ENCODE results near the gene RBM20. TPM values are rescaled to one million over a fixed set of nuclear protein-coding genes. Genes with fewer than 3 reads are reported as not detected.
A peak's percentile ranks its signal among the peaks of the same experiment; 100 is the strongest.
"Not testable (repeated sequence)": the region's sequence is repeated elsewhere in the genome, so short reads cannot be mapped to it uniquely, and the experiment has no call there.

RBM20 gene
- total and polyA plus RNA-seq, 2 of the 4 experiments (the other 2 are of a cell fraction): under 0.01 to 0.15 TPM

DNA sequence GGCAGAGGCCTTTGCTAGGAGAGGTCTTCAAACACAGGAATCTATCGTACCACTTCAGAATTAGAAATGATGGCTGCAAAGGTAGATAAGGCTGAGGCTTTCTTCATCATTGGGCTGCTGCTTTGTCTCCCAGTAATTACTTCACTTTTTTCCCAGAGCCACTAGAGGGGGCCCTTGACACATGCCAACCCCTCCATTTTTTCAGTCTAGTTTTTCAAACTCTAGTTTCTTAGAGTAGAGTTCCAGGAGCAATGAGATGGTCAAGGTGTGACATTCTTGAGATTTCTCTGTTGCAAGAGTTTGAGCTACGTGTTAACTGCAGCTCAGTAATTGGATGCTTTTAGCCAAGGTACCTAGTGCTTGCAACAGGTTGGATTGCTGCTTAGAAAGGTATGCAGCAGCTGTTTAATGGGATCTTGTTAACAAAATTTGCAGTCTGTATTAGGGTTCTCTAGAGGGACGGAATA lies 33.8 kb upstream of the RBM20 start:
- Histone ChIP-seq H3K4ac (ENCODE audit: low read depth, low read length) (no peak overlapping the region), H3K36me3 (ENCODE audit: control insufficient read depth, insufficient read depth, low read length) (peaks cover 5% of the 10 kb centered on the region), H3K4me2 (ENCODE audit: low read depth, low read length) (no peak overlapping the region), H2AK5ac (ENCODE audit: low read depth, low read length) (no peak overlapping the region), H2AK9ac (replicated peaks; ENCODE audit: low read depth, low read length, poor library complexity) (no peak overlapping the region), H2BK20ac (ENCODE audit: low read depth, low read length) (no peak overlapping the region), H4K5ac (ENCODE audit: low read depth, low read length) (no peak overlapping the region), H3K23ac (ENCODE audit: low read depth, low read length) (no peak overlapping the region), H2BK120ac (ENCODE audit: low read depth, low read length) (no peak overlapping the region), H2AFZ (replicated peaks; ENCODE audit: low read length, poor library complexity) (no peak overlapping the region), H2BK5ac (ENCODE audit: low read depth, low read length, poor library complexity, severe bottlenecking) (no peak overlapping the region), H3K4me1 (ENCODE audit: control insufficient read depth, insufficient read depth, low read length) (peaks cover 6% of the 10 kb centered on the region), H3K9me3 (ENCODE audit: control insufficient read depth, insufficient read depth, low read length) (no peaks in the 10 kb centered on the region), H3K56ac (ENCODE audit: extremely low read depth, insufficient read depth, low read length) (no peak overlapping the region), H3K9me1 (ENCODE audit: insufficient read depth, low read length) (no peaks in the 10 kb centered on the region), H4K20me1 (ENCODE audit: insufficient read depth, low read length) (no peaks in the 10 kb centered on the region), H3K9ac (ENCODE audit: low read depth, low read length) (no peak overlapping the region), H3K27ac (ENCODE audit: insufficient read depth, low read length) (no peak overlapping the region), H2BK15ac (ENCODE audit: low read depth, low read length) (no peak overlapping the region), H3K18ac (ENCODE audit: low read depth, low read length) (no peak overlapping the region), H3K27me3 (ENCODE audit: control insufficient read depth, insufficient read depth, low read length) (peaks cover 11% of the 10 kb centered on the region), H3K14ac (replicated peaks; ENCODE audit: low read depth, low read length) (no peak overlapping the region), H4K8ac (ENCODE audit: low read depth in 2 of 2, low read length in 2 of 2) (no peak overlapping the region), H4K91ac (ENCODE audit: insufficient read depth, low read depth, low read length) (no peak overlapping the region), H3K4me3 (ENCODE audit: insufficient read depth, low read depth, low read length) (no peak overlapping the region), H3K79me1 (ENCODE audit: low read depth in 1 of 2, low read length in 2 of 2) (no peaks in the 10 kb centered on the region)
- intact Hi-C loops (cut with micrococcal nuclease): loop anchor here (1.0 to 5.0 kb wide), 7 partner anchors 62 to 1530 kb away; partner anchors contain the start of gene PDCD4
- 20% methylated on average over 2 of the region's 3 CpGs; no CpG with 5 or more reads in 1 of the 2 experiments for WGBS, 2 experiments (ENCODE audit: extremely low coverage in 2 of 2, insufficient read length in 1 of 2)
- DNase-seq: peak; percentile 49
- TF ChIP-seq, protein P1, sequence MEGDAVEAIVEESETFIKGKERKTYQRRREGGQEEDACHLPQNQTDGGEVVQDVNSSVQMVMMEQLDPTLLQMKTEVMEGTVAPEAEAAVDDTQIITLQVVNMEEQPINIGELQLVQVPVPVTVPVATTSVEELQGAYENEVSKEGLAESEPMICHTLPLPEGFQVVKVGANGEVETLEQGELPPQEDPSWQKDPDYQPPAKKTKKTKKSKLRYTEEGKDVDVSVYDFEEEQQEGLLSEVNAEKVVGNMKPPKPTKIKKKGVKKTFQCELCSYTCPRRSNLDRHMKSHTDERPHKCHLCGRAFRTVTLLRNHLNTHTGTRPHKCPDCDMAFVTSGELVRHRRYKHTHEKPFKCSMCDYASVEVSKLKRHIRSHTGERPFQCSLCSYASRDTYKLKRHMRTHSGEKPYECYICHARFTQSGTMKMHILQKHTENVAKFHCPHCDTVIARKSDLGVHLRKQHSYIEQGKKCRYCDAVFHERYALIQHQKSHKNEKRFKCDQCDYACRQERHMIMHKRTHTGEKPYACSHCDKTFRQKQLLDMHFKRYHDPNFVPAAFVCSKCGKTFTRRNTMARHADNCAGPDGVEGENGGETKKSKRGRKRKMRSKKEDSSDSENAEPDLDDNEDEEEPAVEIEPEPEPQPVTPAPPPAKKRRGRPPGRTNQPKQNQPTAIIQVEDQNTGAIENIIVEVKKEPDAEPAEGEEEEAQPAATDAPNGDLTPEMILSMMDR (conservative IDR thresholded peaks at IDR 0.05; ENCODE audit: low read depth, low read length): peak; percentile 91
- TF ChIP-seq MXI1 (IDR thresholded peaks at IDR 0.05; ENCODE audit: borderline replicate concordance, low read depth, low read length) (no peak), SMC3 (IDR thresholded peaks at IDR 0.05; ENCODE audit: low read depth, low read length) (peak; percentile 86), CEBPB (IDR thresholded peaks at IDR 0.05; ENCODE audit: low read depth, low read length) (0 out of 2 replicates have a peak, but pooled peaks have one; percentile 5), RAD21 (IDR thresholded peaks at IDR 0.05; ENCODE audit: low read length) (peak; percentile 94), FOS (IDR thresholded peaks at IDR 0.05; ENCODE audit: low read depth, low read length) (no peak)
- BruUV-seq (replicated peaks): no TSS peak
- dilution Hi-C loops (cut with HindIII; ENCODE audit: low sequenced_read_pairs, unreplicated experiment): no loop called here
- ChIA-PET CTCF (interaction anchor here (0.5 to 1.8 kb wide), 6 partner anchors 14 to 219 kb away, joined by 3 to 12 read pairs (median 3); no protein-coding TSS in a partner anchor), POLR2A (ENCODE audit: unreplicated experiment) (no interaction called here)
- in situ Hi-C loops (cut with MboI; ENCODE audit: low sequenced_read_pairs): loop anchor here (5.0 to 10.0 kb wide), 3 partner anchors 62 to 1524 kb away; no protein-coding TSS in a partner anchor
- ATAC-seq (ENCODE audit: low read depth): peak; percentile 82

DNA sequence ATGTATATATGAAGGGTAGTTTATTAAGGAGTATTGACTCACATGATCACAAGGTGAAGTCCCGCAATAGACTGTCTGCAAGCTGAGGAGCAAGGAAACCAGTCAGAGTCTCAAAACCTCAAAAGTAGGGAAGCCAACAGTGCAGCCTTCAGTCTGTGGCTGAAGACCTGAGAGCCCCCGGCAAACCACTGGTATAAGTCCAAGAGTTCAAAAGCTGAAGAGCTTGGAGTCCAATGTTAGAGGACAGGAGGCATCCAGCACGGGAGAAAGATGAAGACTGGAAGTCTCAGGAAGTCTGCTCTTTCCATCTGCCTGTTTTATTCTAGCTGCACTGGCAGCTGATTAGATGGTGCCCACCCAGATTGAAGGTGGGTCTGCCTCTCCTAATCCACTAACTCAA lies 33.4 kb upstream of the RBM20 start:
- in situ Hi-C loops (cut with MboI; ENCODE audit: low sequenced_read_pairs): loop anchor here (5.0 to 10.0 kb wide), 3 partner anchors 62 to 1524 kb away; no protein-coding TSS in a partner anchor
- H2AK9ac ChIP-seq (replicated peaks; ENCODE audit: low read depth, low read length, poor library complexity); dilution Hi-C loops (cut with HindIII; ENCODE audit: low sequenced_read_pairs, unreplicated experiment): not testable (repeated sequence)

More for the DNA sequence above, 33.4 kb upstream of the RBM20 start:
- DNase-seq; H3K9me1 ChIP-seq (ENCODE audit: insufficient read depth, low read length); H3K56ac ChIP-seq (ENCODE audit: extremely low read depth, insufficient read depth, low read length); POLR2A ChIA-PET (ENCODE audit: unreplicated experiment); H3K9me3 ChIP-seq (ENCODE audit: control insufficient read depth, insufficient read depth, low read length); H2AFZ ChIP-seq (replicated peaks; ENCODE audit: low read length, poor library complexity); H3K18ac ChIP-seq (ENCODE audit: low read depth, low read length); H2BK5ac ChIP-seq (ENCODE audit: low read depth, low read length, poor library complexity, severe bottlenecking); H3K4ac ChIP-seq (ENCODE audit: low read depth, low read length); H4K91ac ChIP-seq (ENCODE audit: insufficient read depth, low read depth, low read length); H3K36me3 ChIP-seq (ENCODE audit: control insufficient read depth, insufficient read depth, low read length); H3K27ac ChIP-seq (ENCODE audit: insufficient read depth, low read length); H3K79me1 ChIP-seq (ENCODE audit: low read depth in 1 of 2, low read length in 2 of 2); H3K9ac ChIP-seq (ENCODE audit: low read depth, low read length); ATAC-seq (ENCODE audit: low read depth); H3K23ac ChIP-seq (ENCODE audit: low read depth, low read length); H4K20me1 ChIP-seq (ENCODE audit: insufficient read depth, low read length); H4K8ac ChIP-seq (ENCODE audit: low read depth in 2 of 2, low read length in 2 of 2); H3K4me2 ChIP-seq (ENCODE audit: low read depth, low read length); H2BK20ac ChIP-seq (ENCODE audit: low read depth, low read length); H2AK5ac ChIP-seq (ENCODE audit: low read depth, low read length); H2BK15ac ChIP-seq (ENCODE audit: low read depth, low read length); H4K5ac ChIP-seq (ENCODE audit: low read depth, low read length); H2BK120ac ChIP-seq (ENCODE audit: low read depth, low read length); H3K14ac ChIP-seq (replicated peaks; ENCODE audit: low read depth, low read length); H3K4me1 ChIP-seq (ENCODE audit: control insufficient read depth, insufficient read depth, low read length); BruUV-seq (replicated peaks); H3K4me3 ChIP-seq (ENCODE audit: insufficient read depth, low read depth, low read length): not testable (repeated sequence)
- WGBS, 2 experiments (ENCODE audit: extremely low coverage in 2 of 2, insufficient read length in 1 of 2): 80% methylated on average over 1 of the region's 3 CpGs; no CpG with 5 or more reads in 1 of the 2 experiments
- intact Hi-C loops (cut with micrococcal nuclease): loop anchor here (1.0 to 5.0 kb wide), 7 partner anchors 62 to 1530 kb away; partner anchors contain the start of gene PDCD4
- CTCF ChIA-PET: interaction anchor here (0.6 to 1.8 kb wide), 5 partner anchors 14 to 79 kb away, joined by 3 to 12 read pairs (median 3); no protein-coding TSS in a partner anchor
- peaks cover 11% of the 10 kb centered on the region for H3K27me3 ChIP-seq (ENCODE audit: control insufficient read depth, insufficient read depth, low read length)
